GM19238 (cell line): ENCODE data around the gene MXD3.
"Not testable (repeated sequence)": the region's sequence is repeated elsewhere in the genome, so short reads cannot be mapped to it uniquely, and the experiment has no call there.

Source experiments
- DNase-seq: peaks from one replicate; pipeline ENCODE4 v3.0.0; 2011; ENCODE audit warnings: low spot score; ENCODE audit not compliant: insufficient read length

Gene MXD3, protein sequence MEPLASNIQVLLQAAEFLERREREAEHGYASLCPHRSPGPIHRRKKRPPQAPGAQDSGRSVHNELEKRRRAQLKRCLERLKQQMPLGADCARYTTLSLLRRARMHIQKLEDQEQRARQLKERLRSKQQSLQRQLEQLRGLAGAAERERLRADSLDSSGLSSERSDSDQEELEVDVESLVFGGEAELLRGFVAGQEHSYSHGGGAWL

DNA sequence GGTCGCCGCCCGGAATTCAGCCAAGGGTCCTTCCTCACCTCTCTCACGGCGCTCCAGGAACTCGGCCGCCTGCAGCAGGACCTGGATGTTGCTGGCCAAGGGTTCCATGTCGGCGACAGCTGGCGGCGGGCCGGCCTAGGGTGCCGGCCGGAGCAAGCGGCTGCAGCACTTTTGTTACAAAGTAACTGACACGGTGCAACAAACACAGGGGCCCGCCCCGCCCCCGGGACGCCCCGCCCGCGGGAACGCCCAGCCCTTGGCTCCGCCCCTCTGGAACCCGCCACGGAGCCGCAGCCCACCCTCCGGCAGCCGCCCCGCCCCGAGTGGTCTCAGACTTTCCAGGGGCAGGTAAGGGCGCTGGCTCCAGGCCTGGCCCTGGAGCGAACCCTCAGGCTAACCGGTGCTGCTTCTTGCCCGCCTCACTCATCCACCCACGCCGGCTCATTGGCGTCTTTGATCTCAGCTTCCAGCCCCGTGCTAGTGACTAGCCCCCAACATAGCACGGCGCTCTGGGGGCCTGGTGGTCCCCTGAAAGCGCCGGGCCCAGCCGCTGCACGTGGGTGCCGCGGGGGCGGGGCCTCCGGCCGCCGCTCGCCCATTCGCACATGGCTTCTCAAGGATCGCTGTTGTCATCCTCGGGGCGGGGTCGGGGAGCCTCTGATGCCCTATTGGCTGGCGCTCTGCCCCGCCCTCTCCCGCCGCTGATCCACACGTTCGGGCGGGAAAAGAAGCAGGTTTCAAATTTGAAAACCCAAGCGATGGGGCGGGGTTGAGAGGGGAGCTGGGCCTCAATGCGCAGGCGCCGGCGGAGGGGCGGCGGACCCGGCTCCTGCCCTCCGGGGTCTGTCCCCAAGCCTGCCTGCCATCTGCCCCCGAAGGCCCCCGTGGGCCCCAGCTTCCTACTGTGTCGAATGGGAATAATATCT lies at the start of gene MXD3:
MXD3 (minus strand) TSS at position 176 of the 926 bp plus-strand sequence; CDS start at position 108, 68 bp downstream.
- peak; percentile 94 for DNase-seq

GRCh38 chr5:177360740-177361139 lies 49.0 kb upstream of the MXD3 start:
- DNase-seq = not testable (repeated sequence)

- DNase-seq = no peak
These were observed 48.2 kb upstream of the MXD3 start for GRCh38 chr5:177359860-177360259.

DNA sequence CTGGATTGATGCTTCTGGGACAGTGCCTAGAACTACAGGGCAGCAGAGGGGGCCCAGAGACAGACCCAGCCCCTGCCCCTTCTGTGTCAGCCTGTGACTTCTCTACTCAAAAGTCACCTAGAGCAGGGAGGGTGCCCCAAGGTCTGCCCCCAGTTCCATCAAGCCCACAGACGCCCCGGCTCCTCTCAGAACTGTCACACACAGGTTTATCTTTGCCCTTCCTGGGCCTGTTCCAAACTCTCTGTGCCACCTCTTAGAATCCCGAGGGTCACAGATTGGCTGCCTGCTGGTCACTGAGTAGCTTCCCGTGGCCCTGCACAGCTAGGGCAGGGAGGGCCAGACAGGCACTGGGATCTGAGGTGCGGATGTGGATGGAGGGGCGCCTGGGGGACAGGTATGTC lies 47.8 kb upstream of the MXD3 start:
- no peak for DNase-seq

DNA sequence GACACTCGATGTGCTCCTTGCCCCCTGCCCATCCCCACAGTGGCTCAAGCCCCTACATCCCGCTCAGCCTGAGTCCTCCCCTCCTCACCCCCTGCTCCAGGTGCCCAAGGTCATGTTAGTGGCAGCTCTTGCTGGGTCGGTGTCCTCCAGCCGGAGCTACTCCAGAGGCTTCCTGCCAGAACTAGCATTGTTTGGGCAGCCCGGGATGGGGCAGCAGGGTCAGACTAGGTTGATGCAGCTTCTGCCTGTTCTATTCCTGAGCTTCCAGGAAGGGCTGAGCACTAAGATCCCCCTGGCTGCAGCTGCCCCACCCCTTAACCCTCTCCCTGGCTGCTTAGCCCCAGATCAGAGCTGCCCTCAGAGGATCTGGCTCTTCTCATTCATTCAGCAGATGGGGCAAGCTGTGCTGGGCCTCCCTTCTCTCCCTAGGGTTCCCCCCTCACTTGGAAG lies 46.7 kb upstream of the MXD3 start:
- no peak for DNase-seq

GRCh38 chr5:177357459-177358351 lies 46.0 kb upstream of the MXD3 start, which contains the start of gene RGS14:
TSS of gene RGS14 (plus strand) at chr5:177357924. CDS start at chr5:177358025, 101 bp downstream.
- DNase-seq = peak; percentile 92

- no peak for DNase-seq
These were observed 45.4 kb upstream of the MXD3 start for GRCh38 chr5:177357146-177357458.

GRCh38 chr5:177356746-177357145 lies 45.0 kb upstream of the MXD3 start:
- no peak for DNase-seq

DNA sequence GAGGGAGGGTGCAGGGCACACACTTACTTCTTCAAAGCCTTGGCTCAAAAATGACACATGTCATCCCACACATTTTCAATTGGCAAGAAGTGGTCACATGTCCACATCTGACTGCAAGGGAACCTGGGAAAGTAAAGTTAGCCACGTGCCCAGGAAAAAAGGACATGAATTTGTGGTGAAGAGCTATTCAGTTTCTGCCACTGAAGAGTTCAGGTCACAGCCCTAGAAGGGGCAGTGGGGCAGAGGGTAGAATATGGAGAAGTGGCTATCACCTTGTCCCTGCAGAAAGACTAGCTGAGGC lies 44.1 kb upstream of the MXD3 start:
- DNase-seq = no peak

- no peak for DNase-seq
These were observed 43.6 kb upstream of the MXD3 start for GRCh38 chr5:177355162-177355867.

GRCh38 chr5:177354711-177355110 lies 43.0 kb upstream of the MXD3 start:
- no peak for DNase-seq

DNA sequence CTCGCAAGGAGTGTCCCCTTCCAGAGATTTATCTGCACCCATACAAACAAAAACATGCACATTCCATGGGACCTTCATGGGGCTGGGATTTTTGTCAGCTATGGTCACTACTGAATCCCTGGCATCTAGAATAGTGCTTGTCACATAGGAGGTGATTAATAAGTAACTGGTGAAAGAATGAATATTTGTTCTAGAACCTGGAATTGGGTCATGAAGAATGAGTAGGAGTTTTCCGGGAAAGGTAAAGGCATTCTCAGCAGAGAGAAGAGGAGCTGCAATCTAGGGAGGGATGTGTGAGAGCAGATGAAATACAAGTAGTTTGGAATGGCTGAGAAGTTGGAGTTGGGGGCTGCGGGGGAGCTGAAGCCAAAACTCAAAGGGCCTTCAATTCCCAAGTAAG lies 42.6 kb upstream of the MXD3 start:
- DNase-seq = no peak

- DNase-seq = no peak
These were observed 41.4 kb upstream of the MXD3 start for GRCh38 chr5:177353093-177353492.

- peak; percentile 92 for DNase-seq
These were observed 40.0 kb upstream of the MXD3 start, which contains the start of gene LMAN2 for GRCh38 chr5:177351392-177352329. TSS of gene LMAN2 (minus strand) at chr5:177351668. CDS start at chr5:177351647, 21 bp downstream.

DNA sequence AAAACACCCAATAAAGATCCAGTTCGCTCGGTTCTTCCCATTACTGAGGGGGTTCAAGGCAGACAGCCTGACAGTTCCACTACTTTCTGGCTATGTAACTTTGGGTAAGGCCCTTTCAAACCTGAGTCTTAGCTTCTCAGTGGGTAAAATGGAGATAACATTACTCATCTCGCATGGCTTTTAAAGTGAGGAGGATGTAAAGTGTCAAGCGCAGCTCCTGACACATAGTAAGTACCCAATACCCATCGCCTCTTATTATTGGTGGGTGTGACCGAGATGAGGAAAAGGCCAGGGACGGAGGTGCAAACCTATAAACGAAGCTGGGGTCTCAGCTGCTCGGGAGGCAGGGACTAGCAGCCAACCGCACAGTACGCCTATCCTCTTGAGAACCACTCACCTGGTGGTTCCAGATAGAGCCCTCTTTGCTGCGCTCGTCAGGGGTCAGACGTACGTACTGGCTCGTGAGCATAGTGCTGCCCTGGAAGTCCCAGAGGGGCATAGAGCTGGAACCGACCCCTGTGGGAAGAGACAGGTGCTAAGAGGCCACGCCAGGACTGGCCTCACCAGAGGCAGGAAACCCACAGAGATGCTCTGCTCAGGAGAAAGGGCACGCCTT lies 39.2 kb upstream of the MXD3 start:
- DNase-seq = no peak

DNA sequence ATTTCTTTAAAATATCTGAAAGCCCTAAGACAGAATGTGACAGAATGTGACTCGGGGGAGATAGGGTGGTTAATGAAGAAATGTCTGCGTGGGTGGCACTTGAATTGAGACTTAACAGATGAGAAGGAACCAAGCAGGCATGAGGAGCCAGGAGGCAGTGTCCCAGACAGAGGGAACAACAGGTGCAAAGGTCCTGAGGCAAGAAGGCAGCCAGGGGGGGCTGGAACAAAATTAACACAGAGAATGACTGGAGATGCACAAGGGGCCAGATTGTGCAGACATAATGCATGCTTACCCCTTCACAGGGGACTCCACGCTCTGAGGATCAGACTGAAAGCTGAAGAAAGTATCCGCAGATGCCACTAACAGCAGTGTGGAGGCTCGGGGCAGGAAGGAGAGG lies 38.1 kb upstream of the MXD3 start:
- DNase-seq = no peak

DNA sequence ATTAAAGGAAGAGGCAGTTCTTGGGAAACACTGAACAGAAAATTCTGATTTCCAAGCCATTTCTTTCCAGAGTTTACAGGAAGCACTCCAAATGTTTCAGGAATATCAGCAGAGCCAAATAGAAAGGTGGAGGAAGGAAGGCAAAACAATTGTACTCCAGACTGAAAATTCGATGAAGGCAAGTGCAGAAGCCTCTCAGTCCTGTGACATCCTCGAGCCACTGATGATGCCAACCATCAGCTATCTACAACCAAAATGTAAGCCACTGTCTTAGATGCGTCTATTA lies 37.6 kb upstream of the MXD3 start:
- no peak for DNase-seq

GRCh38 chr5:177347699-177348098 lies 36.0 kb upstream of the MXD3 start:
- no peak for DNase-seq

DNA sequence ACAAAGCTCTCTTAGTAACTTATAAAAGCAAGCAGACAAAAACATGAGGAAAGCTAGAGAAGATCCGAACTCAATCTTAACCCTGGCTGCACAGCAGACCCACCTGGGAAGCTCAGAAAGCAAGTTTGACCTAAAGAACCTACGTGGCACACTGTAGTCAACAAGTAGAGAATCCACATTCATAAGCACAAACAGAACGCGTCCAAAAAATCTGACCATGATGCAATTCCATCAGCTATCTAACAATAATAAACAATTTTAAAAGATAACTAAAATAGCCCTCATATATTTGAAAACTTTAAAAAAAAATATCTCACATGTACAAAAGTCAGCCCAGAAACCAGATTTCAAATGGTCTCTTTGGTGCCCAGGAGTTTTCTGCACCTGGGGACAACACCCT lies 35.1 kb upstream of the MXD3 start:
- DNase-seq = no peak

DNA sequence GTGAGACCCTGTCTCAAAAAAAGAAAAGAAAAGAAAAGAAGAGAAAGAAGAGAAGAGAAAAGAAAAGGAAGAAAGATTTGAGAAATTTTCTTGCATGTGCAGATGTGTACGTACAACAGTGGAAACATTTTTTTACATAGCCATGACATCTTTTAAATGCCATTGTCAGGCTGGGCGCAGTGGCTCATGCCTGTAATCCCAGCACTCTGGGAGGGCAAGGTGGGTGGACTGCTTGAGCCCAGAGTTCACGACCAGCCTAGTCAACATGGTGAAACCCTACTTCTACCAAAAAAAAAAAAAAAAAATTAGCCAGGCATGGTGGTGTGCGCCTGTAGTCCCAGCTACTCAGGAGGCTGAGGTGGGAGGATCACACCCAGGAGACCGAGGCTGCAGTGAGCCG lies 33.2 kb upstream of the MXD3 start:
- DNase-seq = no peak
